HepG2 (cell line): ENCODE data around the gene NECAB2. TPM values are rescaled to one million over a fixed set of nuclear protein-coding genes. Genes with fewer than 3 reads are reported as not detected.

Experiments used
- FLYWCH1 ChIP-seq: sonication (generic); formaldehyde crosslinking; IDR thresholded peaks from 2 replicates; pipeline ENCODE4 v1.8.1; 2023; ENCODE audit warnings: mild to moderate bottlenecking, missing genetic modification reagents
- GATAD1 ChIP-seq: IDR thresholded peaks from 2 replicates; pipeline ENCODE4 v1.6.1; 2016; ENCODE audit warnings: missing genetic modification reagents, missing compliant biosample characterization
- MBD4 ChIP-seq: IDR thresholded peaks from 2 replicates; pipeline ENCODE4 v1.6.1; 2012; ENCODE audit warnings: low read length, inconsistent platforms, borderline replicate concordance
- MEIS1 ChIP-seq: sonication (generic); formaldehyde crosslinking; IDR thresholded peaks from 2 replicates; pipeline ENCODE4 v1.9.0; 2021; ENCODE audit warnings: mild to moderate bottlenecking, missing genetic modification reagents, moderate library complexity, borderline replicate concordance
- THAP11 ChIP-seq: IDR thresholded peaks from 2 replicates; pipeline ENCODE4 v1.6.1; 2016; ENCODE audit warnings: missing biosample characterization, missing genetic modification reagents
- ZNF557 ChIP-seq: sonication (generic); formaldehyde crosslinking; IDR thresholded peaks from 2 replicates; pipeline ENCODE4 v1.4.0; 2020; ENCODE audit warnings: missing genetic modification reagents
- ZNF703 ChIP-seq: sonication (generic); formaldehyde crosslinking; IDR thresholded peaks from 2 replicates; pipeline ENCODE4 v1.5.1; 2020; ENCODE audit warnings: missing genetic modification reagents, mild to moderate bottlenecking, moderate library complexity, borderline replicate concordance
- ZNF841 ChIP-seq: sonication (generic); formaldehyde crosslinking; IDR thresholded peaks from 2 replicates; pipeline ENCODE4 v1.8.1; 2023; ENCODE audit warnings: missing genetic modification reagents, borderline replicate concordance
- ZNF878 ChIP-seq: sonication (generic); formaldehyde crosslinking; IDR thresholded peaks from 2 replicates; pipeline ENCODE4 v1.8.1; 2023; ENCODE audit warnings: mild to moderate bottlenecking, missing genetic modification reagents, moderate library complexity
- polyA plus RNA-seq, 8 experiments: library from polyadenylated mRNA; depleted of rRNA in 3 of 8; stranded (reverse) in 7 of 8; unstranded in 1 of 8; fragments of >200 nt; fragmentation: Illumina TruSeq in 4 of 8; extraction: Trizol in 4 of 8; gene quantifications; 2 replicates each; pipeline versions ENCODE4 v1.2.1 to v1.2.3, GENCODE V29; 2011 to 2016; ENCODE audit warnings: low read depth in 4 of 8, missing spikeins in 1 of 8, mixed read lengths in 1 of 8; ENCODE audit not compliant: insufficient read depth in 1 of 8
- total RNA-seq, 5 experiments: library from RNA; depleted of rRNA; stranded (reverse); fragments of >200 nt; fragmentation: Illumina TruSeq; extraction: Trizol; gene quantifications; 2 replicates each; pipeline ENCODE4 v1.2.3, GENCODE V29; 2016; ENCODE audit warnings: low read depth in 1 of 5
- TF ChIP-seq, protein P1 (sequence below): sonication (generic); formaldehyde crosslinking; IDR thresholded peaks from 2 replicates; pipeline ENCODE4 v1.5.0; 2020; ENCODE audit warnings: mild to moderate bottlenecking, missing genetic modification reagents
- TF ChIP-seq, protein P2 (sequence below): sonication (generic); formaldehyde crosslinking; IDR thresholded peaks from 2 replicates; pipeline ENCODE4 v1.4.0; 2020; ENCODE audit warnings: mild to moderate bottlenecking, missing genetic modification reagents
- TF ChIP-seq, protein P3 (sequence below): sonication (generic); formaldehyde crosslinking; IDR thresholded peaks from 2 replicates; pipeline ENCODE4 v1.9.0; 2021; ENCODE audit warnings: missing genetic modification reagents, borderline replicate concordance

The NECAB2 gene
- total and polyA plus RNA-seq, 2 of the 13 experiments (the other 11 are each of a cell fraction or from before 2014, with no cell fraction given), result 0.21 to 0.49 TPM

DNA sequence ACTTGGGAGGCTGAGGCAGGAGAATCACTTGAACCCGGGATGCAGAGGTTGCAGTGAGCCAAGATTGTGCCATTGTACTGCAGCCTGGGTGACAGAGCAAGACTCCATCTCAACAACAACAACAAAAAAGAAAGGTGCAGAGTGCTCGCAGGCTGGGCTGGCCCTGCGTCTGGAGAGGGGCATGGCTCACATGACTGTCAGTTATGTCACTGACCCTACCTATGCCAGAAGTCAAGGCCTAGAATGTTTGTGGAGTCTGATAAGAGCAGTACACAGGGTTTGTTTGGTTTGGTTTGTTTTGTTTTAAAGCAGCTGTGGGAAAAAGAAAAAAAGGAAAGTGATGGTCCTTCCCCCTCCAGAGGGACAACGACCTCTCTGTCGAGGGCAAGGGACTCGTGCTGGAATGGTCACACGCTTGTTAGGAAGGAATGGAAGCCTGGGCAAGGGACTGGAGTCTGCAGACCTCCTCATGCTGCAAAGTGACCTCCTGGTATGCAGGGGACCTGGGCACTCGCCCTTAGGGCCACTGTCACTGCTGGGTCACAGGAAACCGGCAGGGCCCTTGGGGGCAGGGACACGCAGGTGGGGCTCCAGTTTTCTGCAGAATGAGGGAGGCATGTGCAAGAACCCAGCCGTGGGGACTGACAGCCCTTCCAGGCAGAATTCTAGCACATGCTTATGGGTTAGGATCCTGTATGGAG, 25.1 kb upstream of the NECAB2 start (continued):
- TF ChIP-seq, protein P1, sequence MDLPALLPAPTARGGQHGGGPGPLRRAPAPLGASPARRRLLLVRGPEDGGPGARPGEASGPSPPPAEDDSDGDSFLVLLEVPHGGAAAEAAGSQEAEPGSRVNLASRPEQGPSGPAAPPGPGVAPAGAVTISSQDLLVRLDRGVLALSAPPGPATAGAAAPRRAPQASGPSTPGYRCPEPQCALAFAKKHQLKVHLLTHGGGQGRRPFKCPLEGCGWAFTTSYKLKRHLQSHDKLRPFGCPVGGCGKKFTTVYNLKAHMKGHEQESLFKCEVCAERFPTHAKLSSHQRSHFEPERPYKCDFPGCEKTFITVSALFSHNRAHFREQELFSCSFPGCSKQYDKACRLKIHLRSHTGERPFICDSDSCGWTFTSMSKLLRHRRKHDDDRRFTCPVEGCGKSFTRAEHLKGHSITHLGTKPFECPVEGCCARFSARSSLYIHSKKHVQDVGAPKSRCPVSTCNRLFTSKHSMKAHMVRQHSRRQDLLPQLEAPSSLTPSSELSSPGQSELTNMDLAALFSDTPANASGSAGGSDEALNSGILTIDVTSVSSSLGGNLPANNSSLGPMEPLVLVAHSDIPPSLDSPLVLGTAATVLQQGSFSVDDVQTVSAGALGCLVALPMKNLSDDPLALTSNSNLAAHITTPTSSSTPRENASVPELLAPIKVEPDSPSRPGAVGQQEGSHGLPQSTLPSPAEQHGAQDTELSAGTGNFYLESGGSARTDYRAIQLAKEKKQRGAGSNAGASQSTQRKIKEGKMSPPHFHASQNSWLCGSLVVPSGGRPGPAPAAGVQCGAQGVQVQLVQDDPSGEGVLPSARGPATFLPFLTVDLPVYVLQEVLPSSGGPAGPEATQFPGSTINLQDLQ (CRISPR knock-in tag), result peak; percentile 83; the same call in 1 of the 2 replicates
- TF ChIP-seq GATAD1 (CRISPR knock-in tag) (peak; percentile 83), ZNF703 (CRISPR knock-in tag) (peak; percentile 78; the same call in 1 of the 2 replicates), THAP11 (peak; percentile 87), FLYWCH1 (CRISPR knock-in tag) (no peak), ZNF557 (CRISPR knock-in tag) (no peak), ZNF841 (0 out of 2 replicates have a peak, but pooled peaks have one; percentile 65), MEIS1 (CRISPR knock-in tag) (peak; percentile 97; the same call in 1 of the 2 replicates), ZNF878 (CRISPR knock-in tag) (peak; percentile 99), MBD4 (no peak)
- TF ChIP-seq, protein P2, sequence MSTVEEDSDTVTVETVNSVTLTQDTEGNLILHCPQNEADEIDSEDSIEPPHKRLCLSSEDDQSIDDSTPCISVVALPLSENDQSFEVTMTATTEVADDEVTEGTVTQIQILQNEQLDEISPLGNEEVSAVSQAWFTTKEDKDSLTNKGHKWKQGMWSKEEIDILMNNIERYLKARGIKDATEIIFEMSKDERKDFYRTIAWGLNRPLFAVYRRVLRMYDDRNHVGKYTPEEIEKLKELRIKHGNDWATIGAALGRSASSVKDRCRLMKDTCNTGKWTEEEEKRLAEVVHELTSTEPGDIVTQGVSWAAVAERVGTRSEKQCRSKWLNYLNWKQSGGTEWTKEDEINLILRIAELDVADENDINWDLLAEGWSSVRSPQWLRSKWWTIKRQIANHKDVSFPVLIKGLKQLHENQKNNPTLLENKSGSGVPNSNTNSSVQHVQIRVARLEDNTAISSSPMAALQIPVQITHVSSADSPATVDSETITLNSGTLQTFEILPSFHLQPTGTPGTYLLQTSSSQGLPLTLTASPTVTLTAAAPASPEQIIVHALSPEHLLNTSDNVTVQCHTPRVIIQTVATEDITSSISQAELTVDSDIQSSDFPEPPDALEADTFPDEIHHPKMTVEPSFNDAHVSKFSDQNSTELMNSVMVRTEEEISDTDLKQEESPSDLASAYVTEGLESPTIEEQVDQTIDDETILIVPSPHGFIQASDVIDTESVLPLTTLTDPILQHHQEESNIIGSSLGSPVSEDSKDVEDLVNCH (CRISPR knock-in tag), result no peak
- TF ChIP-seq, protein P3, sequence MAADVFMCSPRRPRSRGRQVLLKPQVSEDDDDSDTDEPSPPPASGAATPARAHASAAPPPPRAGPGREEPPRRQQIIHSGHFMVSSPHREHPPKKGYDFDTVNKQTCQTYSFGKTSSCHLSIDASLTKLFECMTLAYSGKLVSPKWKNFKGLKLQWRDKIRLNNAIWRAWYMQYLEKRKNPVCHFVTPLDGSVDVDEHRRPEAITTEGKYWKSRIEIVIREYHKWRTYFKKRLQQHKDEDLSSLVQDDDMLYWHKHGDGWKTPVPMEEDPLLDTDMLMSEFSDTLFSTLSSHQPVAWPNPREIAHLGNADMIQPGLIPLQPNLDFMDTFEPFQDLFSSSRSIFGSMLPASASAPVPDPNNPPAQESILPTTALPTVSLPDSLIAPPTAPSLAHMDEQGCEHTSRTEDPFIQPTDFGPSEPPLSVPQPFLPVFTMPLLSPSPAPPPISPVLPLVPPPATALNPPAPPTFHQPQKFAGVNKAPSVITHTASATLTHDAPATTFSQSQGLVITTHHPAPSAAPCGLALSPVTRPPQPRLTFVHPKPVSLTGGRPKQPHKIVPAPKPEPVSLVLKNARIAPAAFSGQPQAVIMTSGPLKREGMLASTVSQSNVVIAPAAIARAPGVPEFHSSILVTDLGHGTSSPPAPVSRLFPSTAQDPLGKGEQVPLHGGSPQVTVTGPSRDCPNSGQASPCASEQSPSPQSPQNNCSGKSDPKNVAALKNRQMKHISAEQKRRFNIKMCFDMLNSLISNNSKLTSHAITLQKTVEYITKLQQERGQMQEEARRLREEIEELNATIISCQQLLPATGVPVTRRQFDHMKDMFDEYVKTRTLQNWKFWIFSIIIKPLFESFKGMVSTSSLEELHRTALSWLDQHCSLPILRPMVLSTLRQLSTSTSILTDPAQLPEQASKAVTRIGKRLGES (CRISPR knock-in tag), result peak; percentile 80; the same call in 1 of the 2 replicates
